Breast epithelium (tissue), 4 donors: ENCODE results near the gene FNDC11. TPM values are rescaled to one million over a fixed set of nuclear protein-coding genes. Genes with fewer than 3 reads are reported as not detected.
A peak's percentile ranks its signal among the peaks of the same experiment; 100 is the strongest.

Experiments
- DNase-seq, 2 donors: peaks; one replicate each; pipeline ENCODE4 v3.0.0-alpha.2; 2019; ENCODE audit warnings: low spot score in 2 of 2
- H3K27ac ChIP-seq, 2 donors: fragments of 200-600 bp; sonication (generic) in 1 of 2; one replicate each; pipeline ENCODE4 v1.5.1; 2016 to 2019; ENCODE audit warnings: mild to moderate bottlenecking in 1 of 2
- H3K27me3 ChIP-seq, 2 donors: fragments of 200-600 bp; sonication (generic) in 1 of 2; one replicate each; pipeline versions ENCODE4 v1.5.1 to v1.6.0; 2017 to 2019; ENCODE audit warnings: control low read depth in 1 of 2, mild to moderate bottlenecking in 1 of 2
- H3K36me3 ChIP-seq: fragments of 200-600 bp; one replicate; pipeline ENCODE4 v1.5.1; 2019
- H3K4me1 ChIP-seq, 2 donors: fragments of 200-600 bp; sonication (generic); one replicate each; pipeline ENCODE4 v1.5.1; 2016 to 2019; ENCODE audit warnings: control low read depth in 1 of 2
- H3K4me3 ChIP-seq, 3 donors: fragments of 200-600 bp; sonication (generic); 1 replicate in 2 of 3; 2 replicates in 1 of 3; pipeline ENCODE4 v1.5.1; 2016 to 2019; ENCODE audit warnings: mild to moderate bottlenecking in 3 of 3, moderate library complexity in 2 of 3
- H3K9me3 ChIP-seq, 2 donors: fragments of 200-600 bp; sonication (generic) in 1 of 2; one replicate each; pipeline ENCODE4 v1.5.1; 2016 to 2019; ENCODE audit warnings: control low read depth in 1 of 2
- POLR2A ChIP-seq: fragments of 450-650 bp; IDR thresholded peaks from one replicate; pipeline ENCODE4 v1.6.1; 2016; ENCODE audit warnings: antibody characterized with exemption, mild to moderate bottlenecking, moderate library complexity
- POLR2AphosphoS5 ChIP-seq, 3 donors: sonication (generic); formaldehyde crosslinking; IDR thresholded peaks; one replicate each; pipeline ENCODE4 v1.6.1; 2017; ENCODE audit warnings: antibody characterized with exemption in 3 of 3
- intact Hi-C: fragments of 100-400 bp; cut with DNase I; formaldehyde crosslinking; loops from one replicate; pipeline ENCODE4 v1.15.1; 2023; ENCODE audit warnings: low total_unique reads
- total RNA-seq, 3 donors: library from RNA; depleted of rRNA; stranded (reverse); fragments of >200 nt; gene quantifications; one replicate each; pipeline ENCODE4 v1.1.0, GENCODE V29; 2016
- TF ChIP-seq, protein P1 (sequence below), 3 donors: fragments of 450-650 bp; IDR thresholded peaks; one replicate each; pipeline ENCODE4 v1.5.1; 2016 to 2017; ENCODE audit warnings: antibody characterized with exemption in 3 of 3, mild to moderate bottlenecking in 3 of 3, moderate library complexity in 3 of 3

FNDC11 gene
- total RNA-seq, 3 donors from 2014 or later, result 0.29 to 0.33 (median 0.32) TPM

DNA sequence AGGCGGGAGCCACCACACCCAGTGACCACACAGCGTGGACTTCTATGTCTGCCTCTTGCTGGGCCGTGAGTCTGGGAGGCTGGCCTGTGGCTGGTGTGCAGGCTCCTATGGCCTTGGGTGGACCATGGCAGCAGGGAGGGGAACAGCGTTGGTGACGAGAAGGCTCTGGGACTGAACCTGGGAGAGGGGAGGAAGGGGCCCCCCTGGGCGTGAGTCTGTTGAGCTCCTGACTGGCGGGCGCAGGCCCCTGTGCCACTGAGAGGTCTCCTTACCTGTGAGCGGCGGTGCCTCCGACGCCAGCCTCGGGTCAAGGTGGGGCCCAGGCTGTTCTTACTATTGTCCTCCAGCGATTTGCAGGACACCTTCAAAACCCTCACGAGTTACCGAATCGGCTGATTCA is 32.8 kb downstream of the FNDC11 start:
- Histone ChIP-seq H3K4me3 (no peak overlapping the region), H3K36me3 (no peaks in the 10 kb centered on the region), H3K27ac (no peak overlapping the region), H3K9me3 (no peaks in the 10 kb centered on the region), H3K4me1 (no peaks in the 10 kb centered on the region), H3K27me3 (no peaks in the 10 kb centered on the region)
- DNase-seq, result no peak
- TF ChIP-seq, protein P1, sequence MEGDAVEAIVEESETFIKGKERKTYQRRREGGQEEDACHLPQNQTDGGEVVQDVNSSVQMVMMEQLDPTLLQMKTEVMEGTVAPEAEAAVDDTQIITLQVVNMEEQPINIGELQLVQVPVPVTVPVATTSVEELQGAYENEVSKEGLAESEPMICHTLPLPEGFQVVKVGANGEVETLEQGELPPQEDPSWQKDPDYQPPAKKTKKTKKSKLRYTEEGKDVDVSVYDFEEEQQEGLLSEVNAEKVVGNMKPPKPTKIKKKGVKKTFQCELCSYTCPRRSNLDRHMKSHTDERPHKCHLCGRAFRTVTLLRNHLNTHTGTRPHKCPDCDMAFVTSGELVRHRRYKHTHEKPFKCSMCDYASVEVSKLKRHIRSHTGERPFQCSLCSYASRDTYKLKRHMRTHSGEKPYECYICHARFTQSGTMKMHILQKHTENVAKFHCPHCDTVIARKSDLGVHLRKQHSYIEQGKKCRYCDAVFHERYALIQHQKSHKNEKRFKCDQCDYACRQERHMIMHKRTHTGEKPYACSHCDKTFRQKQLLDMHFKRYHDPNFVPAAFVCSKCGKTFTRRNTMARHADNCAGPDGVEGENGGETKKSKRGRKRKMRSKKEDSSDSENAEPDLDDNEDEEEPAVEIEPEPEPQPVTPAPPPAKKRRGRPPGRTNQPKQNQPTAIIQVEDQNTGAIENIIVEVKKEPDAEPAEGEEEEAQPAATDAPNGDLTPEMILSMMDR (IDR thresholded peaks at IDR 0.05), result no peak
- TF ChIP-seq POLR2AphosphoS5 (IDR thresholded peaks at IDR 0.05) (no peak), POLR2A (no peak)
- intact Hi-C loops, result no loop called here

DNA sequence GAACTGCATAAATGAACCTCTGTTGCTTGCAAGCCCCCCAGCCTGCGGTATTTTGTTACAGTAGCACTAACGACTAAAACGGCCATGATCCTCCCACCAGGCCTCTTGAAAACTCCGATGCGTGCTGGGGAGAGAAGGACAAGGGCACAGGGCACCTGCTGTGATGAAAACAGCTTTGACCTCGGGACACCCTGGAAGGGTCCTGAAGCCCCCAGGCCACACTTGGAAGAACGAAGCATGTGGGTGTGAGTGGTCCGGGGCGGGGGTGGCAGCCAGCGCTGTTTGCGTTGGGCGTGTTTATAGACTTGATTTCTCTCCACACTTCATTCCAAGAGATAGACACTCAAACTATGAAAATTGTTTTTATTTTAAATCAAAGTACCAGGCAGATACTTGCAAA is 33.3 kb downstream of the FNDC11 start:
- no peaks in the 10 kb centered on the region for H3K36me3 ChIP-seq
- TF ChIP-seq, protein P1 (IDR thresholded peaks at IDR 0.05), result no peak
- no peak for TF ChIP-seq POLR2A
- TF ChIP-seq POLR2AphosphoS5 (IDR thresholded peaks at IDR 0.05), result no peak
- no peaks in the 10 kb centered on the region for H3K27me3 ChIP-seq
- H3K4me3 ChIP-seq, result no peak overlapping the region
- intact Hi-C loops, result no loop called here
- no peak for DNase-seq
- H3K9me3 ChIP-seq, result no peaks in the 10 kb centered on the region
- H3K27ac ChIP-seq, result peak overlapping the region in 1 of 2 donors; percentile 55
- no peaks in the 10 kb centered on the region for H3K4me1 ChIP-seq

GRCh38 chr20:63587776-63588591 is 34.0 kb downstream of the FNDC11 start:
- peak overlapping the region in 1 of 2 donors; percentile 75 for H3K27ac ChIP-seq
- no peak for DNase-seq
- H3K9me3 ChIP-seq, result no peaks in the 10 kb centered on the region
- H3K36me3 ChIP-seq, result no peaks in the 10 kb centered on the region
- no peaks in the 10 kb centered on the region for H3K4me1 ChIP-seq
- no peak for TF ChIP-seq POLR2AphosphoS5 (IDR thresholded peaks at IDR 0.05)
- TF ChIP-seq, protein P1 (IDR thresholded peaks at IDR 0.05), result no peak
- TF ChIP-seq POLR2A, result no peak
- intact Hi-C loops, result no loop called here
- no peaks in the 10 kb centered on the region for H3K27me3 ChIP-seq
- no peak overlapping the region for H3K4me3 ChIP-seq

DNA sequence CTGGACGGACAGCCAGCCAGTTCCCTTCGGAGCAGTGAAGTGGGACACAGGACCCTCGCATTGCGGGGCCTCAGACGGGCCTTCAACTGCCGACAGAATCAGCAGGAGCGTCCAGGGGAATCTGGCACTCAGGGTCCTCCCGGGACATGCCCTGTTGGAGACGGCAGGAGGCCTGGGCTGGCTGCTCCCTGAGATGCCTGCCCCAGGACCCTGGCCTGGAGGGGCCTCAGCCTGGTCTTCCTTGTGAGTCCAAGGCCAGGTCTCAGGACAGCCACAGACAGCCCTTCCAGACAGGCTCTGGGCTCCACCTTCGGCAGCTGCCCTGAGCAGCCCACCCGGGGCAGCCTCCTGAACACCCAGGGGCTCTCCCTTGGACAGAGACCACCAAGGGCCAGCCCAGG is 34.7 kb downstream of the FNDC11 start:
- Histone ChIP-seq H3K9me3 (no peaks in the 10 kb centered on the region), H3K36me3 (no peaks in the 10 kb centered on the region), H3K27ac (peak overlapping the region; percentile 15 to 75), H3K4me1 (no peaks in the 10 kb centered on the region), H3K27me3 (no peaks in the 10 kb centered on the region), H3K4me3 (no peak overlapping the region)
- intact Hi-C loops, result no loop called here
- TF ChIP-seq POLR2A, result no peak
- TF ChIP-seq POLR2AphosphoS5 (IDR thresholded peaks at IDR 0.05), result no peak
- TF ChIP-seq, protein P1 (IDR thresholded peaks at IDR 0.05), result no peak
- DNase-seq, result no peak
